H1 (cell line): ENCODE measurements around the gene AGT.

Experiments
- CHD2 ChIP-seq: IDR thresholded peaks from 2 replicates; pipeline ENCODE4 v1.6.1; 2012; ENCODE audit warnings: low read length, improper control_type of control experiment
- CTCF ChIP-seq, 3 experiments: IDR thresholded peaks; 1 replicate in 2 of 3; 2 replicates in 1 of 3; pipeline versions ENCODE4 v1.5.1 to v1.6.1; 2011; ENCODE audit warnings: low read length in 3 of 3, mild to moderate bottlenecking in 3 of 3, inconsistent platforms in 2 of 3, low read depth in 1 of 3, moderate library complexity in 1 of 3; ENCODE audit not compliant: insufficient read depth in 1 of 3; ENCODE audit errors: control extremely low read depth in 1 of 3
- RFX5 ChIP-seq: IDR thresholded peaks from 2 replicates; pipeline ENCODE4 v1.6.1; 2011; ENCODE audit warnings: low read depth, low read length, improper control_type of control experiment, borderline replicate concordance
- SP2 ChIP-seq: IDR thresholded peaks from 2 replicates; pipeline ENCODE4 v1.6.1; 2012; ENCODE audit warnings: mild to moderate bottlenecking, low read length, inconsistent platforms

DNA sequence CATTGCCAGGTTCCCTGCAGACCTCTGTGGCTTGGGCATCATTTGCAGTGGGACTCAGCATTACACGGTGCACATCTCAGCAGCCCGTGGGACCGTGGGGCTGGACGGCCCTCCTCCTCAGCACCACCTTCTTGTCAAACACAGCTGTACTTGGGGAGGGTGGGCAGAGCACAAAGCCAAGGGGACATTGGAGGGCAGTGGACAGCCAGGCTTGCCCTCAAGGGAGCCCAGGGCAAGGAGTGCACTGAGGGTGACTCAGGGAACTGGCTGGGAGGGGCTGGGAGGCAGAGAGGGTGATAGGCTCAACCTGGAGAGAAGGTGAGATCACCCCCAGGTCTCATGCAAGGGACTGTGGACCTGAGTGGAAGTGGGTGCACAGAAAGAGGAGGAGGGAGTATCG is 36.7 kb upstream of the AGT start:
- no peak for TF ChIP-seq RFX5
- TF ChIP-seq CTCF (IDR thresholded peaks at IDR 0.05; ENCODE audit: control extremely low read depth in 1 of 3, insufficient read depth in 1 of 3, low read depth in 1 of 3, low read length in 3 of 3), result no peak
- TF ChIP-seq CHD2, result no peak
- no peak for TF ChIP-seq SP2
